ENCODE results near the gene ACSS3. TPM values are rescaled to one million over a fixed set of nuclear protein-coding genes. Genes with fewer than 3 reads are reported as not detected.

ACSS3 gene
- total RNA-seq, 1 donor = 22.4 TPM

DNA sequence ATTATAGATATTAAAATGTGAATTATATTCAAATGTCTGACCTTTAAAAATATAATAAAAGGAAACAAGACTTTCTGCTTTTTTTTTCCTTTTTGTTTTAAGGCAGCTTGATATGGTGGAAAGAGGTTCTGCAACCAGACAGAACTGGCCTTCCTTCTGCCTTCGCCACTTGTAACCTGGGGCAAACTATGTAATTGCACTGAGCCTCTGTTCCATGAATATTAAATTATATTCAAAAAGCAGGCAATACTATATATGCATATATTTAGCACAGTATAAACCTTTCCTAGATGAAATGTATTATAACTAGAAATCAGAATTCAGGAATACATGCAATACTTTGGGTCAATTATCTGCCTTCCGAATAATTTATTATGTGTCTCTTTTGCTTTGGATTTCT lies 59.9 kb downstream of the ACSS3 start:
- H4K20me1 ChIP-seq (ENCODE audit: insufficient read depth, low read length) = no peaks in the 10 kb centered on the region
- no peaks in the 10 kb centered on the region for H3K27me3 ChIP-seq (ENCODE audit: insufficient read depth, low read length)
- no peak overlapping the region for H3K4me3 ChIP-seq (ENCODE audit: insufficient read depth, low read length)
- H2AFZ ChIP-seq (ENCODE audit: low read length) = no peak overlapping the region
- no peaks in the 10 kb centered on the region for H3K36me3 ChIP-seq (ENCODE audit: insufficient read depth, low read length)
- DNase-seq (ENCODE audit: insufficient read length, low spot score, missing footprints) = no peak
- TF ChIP-seq, protein P1, sequence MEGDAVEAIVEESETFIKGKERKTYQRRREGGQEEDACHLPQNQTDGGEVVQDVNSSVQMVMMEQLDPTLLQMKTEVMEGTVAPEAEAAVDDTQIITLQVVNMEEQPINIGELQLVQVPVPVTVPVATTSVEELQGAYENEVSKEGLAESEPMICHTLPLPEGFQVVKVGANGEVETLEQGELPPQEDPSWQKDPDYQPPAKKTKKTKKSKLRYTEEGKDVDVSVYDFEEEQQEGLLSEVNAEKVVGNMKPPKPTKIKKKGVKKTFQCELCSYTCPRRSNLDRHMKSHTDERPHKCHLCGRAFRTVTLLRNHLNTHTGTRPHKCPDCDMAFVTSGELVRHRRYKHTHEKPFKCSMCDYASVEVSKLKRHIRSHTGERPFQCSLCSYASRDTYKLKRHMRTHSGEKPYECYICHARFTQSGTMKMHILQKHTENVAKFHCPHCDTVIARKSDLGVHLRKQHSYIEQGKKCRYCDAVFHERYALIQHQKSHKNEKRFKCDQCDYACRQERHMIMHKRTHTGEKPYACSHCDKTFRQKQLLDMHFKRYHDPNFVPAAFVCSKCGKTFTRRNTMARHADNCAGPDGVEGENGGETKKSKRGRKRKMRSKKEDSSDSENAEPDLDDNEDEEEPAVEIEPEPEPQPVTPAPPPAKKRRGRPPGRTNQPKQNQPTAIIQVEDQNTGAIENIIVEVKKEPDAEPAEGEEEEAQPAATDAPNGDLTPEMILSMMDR (IDR thresholded peaks at IDR 0.05; ENCODE audit: extremely low read depth, low read depth, low read length) = no peak
- H3K9me3 ChIP-seq (ENCODE audit: low read depth, low read length) = no peaks in the 10 kb centered on the region
- H3K4me1 ChIP-seq (ENCODE audit: insufficient read depth, low read length) = no peaks in the 10 kb centered on the region
- no peak overlapping the region for H3K4me2 ChIP-seq (ENCODE audit: insufficient read depth, low read length)
- H3K79me2 ChIP-seq (ENCODE audit: insufficient read depth, low read length) = no peaks in the 10 kb centered on the region
- no peak overlapping the region for H3K27ac ChIP-seq (ENCODE audit: low read depth, low read length)

DNA sequence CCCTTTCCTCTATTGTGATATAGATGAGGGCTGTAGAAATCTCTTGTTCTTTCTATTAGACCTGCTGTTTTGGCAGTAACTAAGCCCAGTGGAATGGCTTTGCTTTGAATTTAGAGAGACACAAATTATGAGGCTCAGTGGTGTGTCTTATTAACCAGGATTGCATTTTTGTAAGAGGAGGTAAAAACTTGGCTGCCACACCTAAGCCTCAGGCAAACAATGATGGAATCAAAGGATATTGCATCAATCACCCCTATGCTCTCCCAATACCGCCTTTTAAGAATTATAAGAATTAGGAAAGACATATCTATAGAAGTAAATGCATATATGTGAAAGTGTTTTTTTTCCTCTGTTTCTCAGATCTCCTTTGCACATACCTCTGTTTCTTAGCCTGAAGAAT lies 63.3 kb downstream of the ACSS3 start:
- TF ChIP-seq, protein P1 (IDR thresholded peaks at IDR 0.05; ENCODE audit: extremely low read depth, low read depth, low read length) = no peak
- no peaks in the 10 kb centered on the region for H3K9me3 ChIP-seq (ENCODE audit: low read depth, low read length)
- H3K4me1 ChIP-seq (ENCODE audit: insufficient read depth, low read length) = no peaks in the 10 kb centered on the region
- H3K27me3 ChIP-seq (ENCODE audit: insufficient read depth, low read length) = no peaks in the 10 kb centered on the region
- H2AFZ ChIP-seq (ENCODE audit: low read length) = no peak overlapping the region
- no peak overlapping the region for H3K4me3 ChIP-seq (ENCODE audit: insufficient read depth, low read length)
- H3K36me3 ChIP-seq (ENCODE audit: insufficient read depth, low read length) = no peaks in the 10 kb centered on the region
- H3K79me2 ChIP-seq (ENCODE audit: insufficient read depth, low read length) = no peaks in the 10 kb centered on the region
- no peak overlapping the region for H3K27ac ChIP-seq (ENCODE audit: low read depth, low read length)
- H4K20me1 ChIP-seq (ENCODE audit: insufficient read depth, low read length) = no peaks in the 10 kb centered on the region
- no peak overlapping the region for H3K4me2 ChIP-seq (ENCODE audit: insufficient read depth, low read length)
- DNase-seq (ENCODE audit: insufficient read length, low spot score, missing footprints) = peak; percentile 21

DNA sequence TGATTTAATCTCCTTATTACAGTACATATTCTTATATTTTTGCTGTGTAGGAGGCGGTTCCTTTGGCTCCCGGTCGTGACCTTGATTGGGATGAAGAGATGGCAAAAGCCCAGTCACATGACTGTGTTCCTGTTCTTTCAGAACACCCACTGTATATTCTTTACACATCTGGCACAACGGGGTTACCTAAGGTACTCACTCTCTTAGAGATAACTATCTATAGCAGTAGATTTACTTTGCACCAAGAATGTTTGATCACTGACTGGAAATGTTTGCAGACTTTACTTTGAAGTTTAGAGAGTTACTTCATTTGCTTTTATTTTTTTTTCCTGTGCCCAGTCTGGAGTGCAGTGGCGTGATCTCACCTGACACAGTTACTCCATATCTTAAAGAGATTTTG lies 65.2 kb downstream of the ACSS3 start:
- no peaks in the 10 kb centered on the region for H3K4me1 ChIP-seq (ENCODE audit: insufficient read depth, low read length)
- H3K79me2 ChIP-seq (ENCODE audit: insufficient read depth, low read length) = no peaks in the 10 kb centered on the region
- no peak overlapping the region for H3K27ac ChIP-seq (ENCODE audit: low read depth, low read length)
- H4K20me1 ChIP-seq (ENCODE audit: insufficient read depth, low read length) = no peaks in the 10 kb centered on the region
- no peaks in the 10 kb centered on the region for H3K27me3 ChIP-seq (ENCODE audit: insufficient read depth, low read length)
- H3K4me2 ChIP-seq (ENCODE audit: insufficient read depth, low read length) = no peak overlapping the region
- H3K9me3 ChIP-seq (ENCODE audit: low read depth, low read length) = no peaks in the 10 kb centered on the region
- TF ChIP-seq, protein P1 (IDR thresholded peaks at IDR 0.05; ENCODE audit: extremely low read depth, low read depth, low read length) = no peak
- no peak for DNase-seq (ENCODE audit: insufficient read length, low spot score, missing footprints)
- no peak overlapping the region for H3K4me3 ChIP-seq (ENCODE audit: insufficient read depth, low read length)
- H2AFZ ChIP-seq (ENCODE audit: low read length) = no peak overlapping the region
- H3K36me3 ChIP-seq (ENCODE audit: insufficient read depth, low read length) = no peaks in the 10 kb centered on the region

DNA sequence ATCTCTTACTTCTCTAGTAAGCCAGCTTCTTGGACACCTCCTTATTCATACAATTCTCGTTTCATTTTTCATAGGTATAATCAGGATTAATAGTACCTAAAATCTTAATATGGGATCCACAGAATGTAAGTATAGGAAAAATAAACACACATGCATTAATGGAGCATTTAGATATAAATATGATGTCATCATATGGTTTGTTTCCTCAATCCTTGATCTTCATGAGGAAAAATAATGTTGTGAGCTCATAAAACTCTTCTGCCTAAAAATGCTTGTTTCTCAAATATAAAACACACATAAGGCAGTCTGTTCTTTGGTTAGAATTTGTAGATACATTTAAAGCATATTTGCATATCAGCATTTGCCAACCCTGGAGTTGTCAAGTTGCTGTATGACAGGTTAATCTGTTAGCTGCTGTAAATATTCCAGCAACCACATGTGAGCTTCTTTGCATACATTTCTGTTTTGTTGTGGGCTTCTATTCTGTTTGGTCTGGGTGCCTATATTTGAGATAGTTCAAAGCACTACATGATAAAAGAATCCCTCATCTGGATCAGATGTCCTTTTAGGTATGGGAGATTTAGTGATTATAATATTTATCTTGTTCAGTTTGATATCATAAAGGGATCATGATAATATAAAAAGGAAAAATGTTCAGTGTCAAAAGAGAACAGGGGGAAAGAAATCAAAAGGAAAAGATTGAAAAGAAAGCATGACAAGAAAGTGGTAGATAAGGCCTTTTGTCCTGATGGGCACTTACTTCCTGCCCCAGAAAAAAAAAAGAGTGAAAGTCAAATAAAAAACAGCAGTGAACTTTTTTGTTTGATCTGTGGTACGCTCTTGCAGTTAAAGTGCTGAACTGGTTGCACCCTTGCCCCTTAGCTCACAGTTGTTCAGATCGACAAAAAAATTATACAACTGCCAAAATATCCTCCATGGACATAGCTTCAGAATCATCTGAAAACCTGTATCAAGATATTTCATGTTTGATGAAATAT lies 68.6 kb downstream of the ACSS3 start:
- H4K20me1 ChIP-seq (ENCODE audit: insufficient read depth, low read length) = no peaks in the 10 kb centered on the region
- TF ChIP-seq, protein P1 (IDR thresholded peaks at IDR 0.05; ENCODE audit: extremely low read depth, low read depth, low read length) = no peak
- H3K27ac ChIP-seq (ENCODE audit: low read depth, low read length) = no peak overlapping the region
- no peaks in the 10 kb centered on the region for H3K79me2 ChIP-seq (ENCODE audit: insufficient read depth, low read length)
- H3K27me3 ChIP-seq (ENCODE audit: insufficient read depth, low read length) = no peaks in the 10 kb centered on the region
- no peaks in the 10 kb centered on the region for H3K9me3 ChIP-seq (ENCODE audit: low read depth, low read length)
- peak; percentile 43 for DNase-seq (ENCODE audit: insufficient read length, low spot score, missing footprints)
- H3K4me2 ChIP-seq (ENCODE audit: insufficient read depth, low read length) = no peak overlapping the region
- H3K4me3 ChIP-seq (ENCODE audit: insufficient read depth, low read length) = no peak overlapping the region
- H2AFZ ChIP-seq (ENCODE audit: low read length) = no peak overlapping the region
- H3K4me1 ChIP-seq (ENCODE audit: insufficient read depth, low read length) = no peaks in the 10 kb centered on the region
- no peaks in the 10 kb centered on the region for H3K36me3 ChIP-seq (ENCODE audit: insufficient read depth, low read length)

Data from osteoblast (primary cell).